NOMO-1 treated with DMSO at 0.1 percent for 48 hours (cell line): ENCODE measurements around the gene EPHA6.
"Not testable (repeated sequence)": the region's sequence is repeated elsewhere in the genome, so short reads cannot be mapped to it uniquely, and the experiment has no call there.

Source experiments
- DNase-seq: peaks from one replicate; lab custom pipeline; 2025; ENCODE audit not compliant: unreplicated experiment; lab: John Stamatoyannopoulos, UW

Gene EPHA6

DNA sequence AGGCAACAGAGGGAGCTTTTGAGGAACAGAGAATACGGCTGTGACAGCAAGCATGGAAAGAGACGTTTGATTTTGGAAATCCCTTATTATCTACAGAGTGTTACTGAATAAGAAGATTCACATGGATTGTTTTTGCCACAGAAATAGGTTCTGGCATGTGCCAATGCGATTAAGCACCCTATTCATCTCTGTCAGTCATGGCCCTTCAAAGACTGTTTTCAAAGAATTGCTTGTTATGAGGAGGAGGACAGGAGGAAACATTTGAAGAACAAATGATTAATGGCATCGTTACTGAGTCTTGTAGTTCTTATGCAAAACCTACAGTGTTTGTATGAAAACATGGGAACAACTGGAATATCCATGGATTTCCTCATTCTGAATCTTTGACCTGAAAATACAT is 86.2 kb downstream of the EPHA6 start:
- DNase-seq: no peak

DNA sequence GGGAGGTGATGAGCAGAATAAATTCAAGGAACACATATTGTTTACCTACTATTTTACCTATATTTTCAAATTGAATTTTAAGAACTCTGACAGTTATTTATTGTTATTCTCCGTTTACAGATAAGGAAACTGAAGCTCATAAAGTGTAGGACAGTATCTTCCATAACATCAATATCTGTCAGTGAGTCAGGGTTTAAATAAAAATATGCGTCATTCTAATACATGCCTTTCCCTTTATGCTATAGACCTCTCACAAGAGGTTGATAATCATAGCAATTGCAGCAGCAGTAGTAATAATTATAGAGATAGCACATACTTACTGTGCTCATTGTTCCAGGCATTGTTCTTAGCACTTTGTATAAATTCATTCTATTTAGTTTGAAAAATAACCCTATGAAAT is 101.1 kb downstream of the EPHA6 start:
- DNase-seq: no peak

DNA sequence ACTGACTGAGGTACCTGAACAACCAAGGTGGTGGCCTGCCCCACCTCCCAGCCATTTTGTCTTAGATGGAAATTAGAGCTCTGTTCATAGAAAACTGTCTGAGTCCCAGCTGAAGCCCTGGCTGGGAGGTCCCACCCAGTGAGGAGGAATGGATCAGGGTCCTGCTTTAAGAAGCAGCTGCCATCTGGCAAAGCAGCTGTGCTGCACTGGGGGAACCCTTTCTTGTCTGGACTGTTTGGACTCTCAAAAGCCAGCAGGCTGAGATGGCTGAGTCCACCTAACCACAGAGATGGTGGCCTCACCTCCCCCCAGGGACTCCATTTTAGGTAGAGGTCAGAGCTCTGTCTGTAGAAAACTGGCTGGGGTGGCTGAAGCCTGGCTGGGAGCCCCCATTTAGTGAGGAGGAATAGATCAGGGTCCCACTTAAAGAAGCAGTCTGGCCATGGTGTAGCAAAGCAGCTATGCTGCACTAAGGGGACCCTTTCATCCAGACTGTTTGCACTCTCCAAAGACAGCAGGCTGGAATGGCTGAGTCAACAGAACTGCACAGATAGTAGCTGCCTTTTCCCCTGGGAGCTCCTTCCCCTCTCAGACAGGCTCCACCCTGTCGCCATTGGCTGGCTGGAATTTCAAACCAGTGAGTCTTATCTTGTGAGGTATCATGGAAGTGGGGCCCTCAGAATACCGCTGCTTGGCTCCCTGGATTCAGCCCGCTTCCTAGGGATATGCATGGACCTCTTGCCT is 116.9 kb downstream of the EPHA6 start:
- DNase-seq: no peak

DNA sequence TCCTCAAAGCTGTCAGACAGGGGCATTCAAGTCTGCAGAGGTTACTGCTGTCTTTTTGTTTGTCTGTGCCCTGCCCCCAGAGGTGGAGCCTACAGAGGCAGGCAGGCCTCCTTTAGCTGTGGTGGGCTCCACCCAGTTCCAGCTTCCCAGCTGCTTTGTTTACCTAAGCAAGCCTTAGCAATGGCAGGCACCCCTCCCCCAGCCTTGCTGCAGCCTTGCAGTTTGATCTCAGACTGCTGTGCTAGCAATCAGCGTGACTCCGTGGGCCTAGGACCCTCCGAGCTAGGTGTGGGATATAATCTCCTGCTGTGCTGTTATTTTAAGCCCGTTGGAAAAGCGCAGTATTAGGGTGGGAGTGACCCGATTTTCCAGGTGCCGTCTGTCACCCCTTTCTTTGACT is 127.7 kb downstream of the EPHA6 start:
- DNase-seq: not testable (repeated sequence)

DNA sequence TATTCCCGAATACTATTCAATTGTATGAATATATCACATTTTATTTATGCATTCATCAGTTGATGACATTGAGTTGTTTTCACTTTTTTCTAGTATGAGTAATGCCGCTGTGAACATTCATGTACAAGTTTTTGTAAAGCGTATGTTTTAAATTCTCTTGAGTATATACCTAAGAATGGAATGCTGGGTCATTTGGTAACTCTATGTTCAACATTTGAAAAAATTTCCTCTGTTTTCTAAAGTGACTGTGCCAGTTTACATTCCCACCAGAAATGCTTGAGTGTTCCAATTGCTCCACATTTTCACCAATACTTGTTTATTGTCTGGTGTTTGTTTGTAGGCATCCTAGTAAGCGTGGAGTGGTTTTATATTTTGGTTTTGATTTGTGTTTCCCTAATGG is 144.5 kb downstream of the EPHA6 start:
- DNase-seq: no peak

DNA sequence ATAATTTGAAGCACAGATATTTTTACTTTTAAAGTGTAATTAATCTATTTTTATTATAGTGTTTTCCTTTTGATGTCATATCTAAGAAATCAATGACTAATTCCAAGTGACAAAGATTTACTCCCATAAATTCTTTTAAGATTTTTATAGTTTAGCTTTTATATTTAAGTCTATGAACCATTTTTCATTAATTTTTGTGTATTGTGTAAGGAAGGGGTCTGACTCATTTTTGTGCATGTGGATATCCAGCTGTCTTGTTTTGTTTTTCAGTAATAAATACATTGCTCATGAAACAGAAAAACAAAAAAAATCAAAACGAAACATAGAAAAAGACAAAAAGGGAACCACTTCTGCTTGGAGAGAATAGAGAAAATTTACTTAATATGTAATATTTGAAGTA is 145.1 kb downstream of the EPHA6 start:
- no peak for DNase-seq

DNA sequence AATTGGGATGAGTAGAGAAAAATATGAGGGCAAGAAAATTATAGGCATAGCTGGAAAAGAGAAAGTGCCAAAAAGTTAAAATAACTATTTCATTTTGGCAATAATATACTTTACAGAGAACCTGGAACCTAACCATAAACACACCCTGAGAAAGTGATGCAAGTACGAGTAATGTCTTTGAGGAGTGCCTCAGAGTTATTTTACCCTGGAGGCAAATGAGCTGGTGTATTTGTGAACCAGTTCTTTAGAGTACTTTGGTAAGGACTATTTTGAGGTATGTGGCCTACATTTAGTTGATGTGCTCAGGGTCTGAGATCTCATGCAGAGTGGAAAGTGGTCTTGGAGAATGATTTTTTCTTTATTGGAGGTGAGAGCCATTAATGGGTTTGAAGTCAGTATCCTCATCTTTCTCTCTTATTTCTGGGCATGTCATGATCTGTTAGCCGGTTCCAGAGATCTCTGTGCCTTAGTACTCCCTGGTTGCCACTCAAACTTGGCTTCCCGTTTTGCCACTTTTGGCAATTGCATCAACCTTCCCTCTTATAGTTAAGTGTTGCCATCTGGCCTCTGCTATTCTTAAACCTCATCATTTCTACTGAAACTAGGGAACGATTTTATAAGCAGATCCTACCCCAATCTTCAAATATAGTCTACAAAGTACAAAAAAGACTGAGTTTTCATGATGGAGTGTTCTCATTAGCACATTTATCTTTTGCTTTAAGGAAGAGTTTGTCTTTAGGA is 145.7 kb downstream of the EPHA6 start:
- no peak for DNase-seq

DNA sequence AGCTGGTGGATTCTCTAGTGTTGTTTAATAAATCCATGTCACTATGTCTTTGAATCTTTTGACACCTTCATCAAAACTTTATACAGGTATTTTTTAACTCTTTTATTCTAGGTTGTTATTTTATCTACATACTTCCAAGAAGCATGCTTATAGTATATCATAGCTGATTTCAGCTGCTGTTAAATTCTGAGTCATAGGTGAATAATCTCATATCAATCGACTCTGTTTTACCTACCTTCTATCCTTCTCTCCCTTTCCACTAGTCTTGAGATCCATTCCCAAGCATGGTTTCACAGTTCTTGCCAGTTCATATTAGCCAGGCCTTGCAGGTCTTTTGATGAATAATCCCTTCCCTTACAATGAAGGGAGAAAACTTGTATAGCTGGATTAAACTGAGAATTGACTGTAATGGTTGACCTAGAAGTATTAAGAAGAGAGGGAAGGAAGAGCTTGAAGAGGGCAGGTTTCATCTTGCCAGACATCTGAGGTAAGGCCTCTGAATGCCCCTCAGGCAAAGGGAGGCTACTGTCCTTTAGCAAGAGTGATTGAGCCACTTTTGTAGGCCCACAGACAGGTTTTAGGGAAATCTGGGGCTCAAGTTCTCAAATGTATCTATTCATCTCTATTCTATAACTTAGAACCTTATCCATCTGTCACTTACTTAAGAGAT is 146.4 kb downstream of the EPHA6 start:
- no peak for DNase-seq

DNA sequence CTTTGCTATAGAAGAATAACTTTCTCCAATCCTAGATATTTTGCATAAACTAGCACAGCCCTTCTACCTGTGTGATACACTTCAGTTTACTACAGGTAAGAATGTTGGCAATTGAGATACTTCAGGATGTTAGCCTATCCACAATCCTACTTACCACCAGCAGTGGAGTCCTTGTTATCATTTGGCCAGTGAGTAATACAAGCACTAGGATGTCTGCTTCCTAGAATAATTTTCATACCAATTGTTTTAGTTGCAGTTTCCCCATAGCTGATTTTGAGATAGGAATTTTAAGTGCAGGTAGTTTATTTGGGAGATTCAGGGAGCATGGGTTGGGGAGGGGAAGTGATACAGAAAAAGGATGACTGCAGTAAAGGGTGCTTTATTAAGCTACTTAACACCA is 147.2 kb downstream of the EPHA6 start:
- no peak for DNase-seq

DNA sequence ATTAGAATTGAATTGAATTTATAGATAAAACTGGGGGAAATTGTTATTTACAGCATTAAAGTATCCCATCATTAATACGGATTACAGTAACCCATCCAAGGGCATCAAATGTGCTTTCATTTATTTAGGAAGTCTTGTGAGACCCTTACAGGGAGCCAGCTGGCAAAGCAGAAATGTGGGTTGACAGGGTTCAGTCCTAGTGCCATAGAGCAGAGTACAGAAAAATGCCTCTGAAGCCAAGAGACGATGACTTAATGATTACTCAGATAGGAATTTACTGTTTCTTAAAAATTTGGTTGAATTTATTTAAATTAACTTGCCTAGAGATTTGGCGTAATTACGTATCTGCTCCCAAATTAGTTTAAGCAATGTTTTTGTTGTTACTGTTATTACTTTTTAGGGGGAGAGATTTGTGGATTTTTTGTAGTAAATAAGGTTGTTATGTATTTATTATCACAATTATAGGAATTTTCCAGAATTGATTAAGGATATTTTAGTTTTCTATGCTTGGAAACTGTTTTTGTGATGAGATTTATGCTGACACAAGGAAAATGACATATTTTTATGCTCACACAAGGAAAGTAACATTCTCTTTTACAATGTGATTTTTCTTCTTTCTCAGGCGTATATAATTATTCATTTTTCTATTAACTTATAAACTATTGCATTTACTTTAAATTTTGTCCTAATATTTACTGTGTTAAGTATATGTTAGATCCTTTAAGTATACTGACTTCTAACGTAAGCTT is 152.0 kb downstream of the EPHA6 start:
- no peak for DNase-seq

DNA sequence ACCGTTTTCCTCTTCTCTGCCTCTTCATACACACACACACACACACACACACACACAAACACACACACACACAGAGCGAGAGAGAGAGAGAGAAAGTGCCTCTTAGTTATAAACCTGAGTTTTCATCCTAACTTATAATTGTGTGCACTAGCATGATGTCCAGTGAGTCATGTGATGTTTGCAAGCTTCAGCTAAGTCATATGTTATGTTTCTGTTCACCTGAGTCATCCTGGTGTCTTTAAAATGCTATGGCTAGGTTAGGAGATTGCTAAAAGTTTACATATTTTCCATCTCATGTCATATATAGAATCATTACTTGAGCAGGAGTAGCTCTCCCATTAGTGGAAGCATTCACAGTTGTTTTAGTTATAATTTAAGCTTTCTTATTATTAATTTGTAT is 155.8 kb downstream of the EPHA6 start:
- DNase-seq: no peak

DNA sequence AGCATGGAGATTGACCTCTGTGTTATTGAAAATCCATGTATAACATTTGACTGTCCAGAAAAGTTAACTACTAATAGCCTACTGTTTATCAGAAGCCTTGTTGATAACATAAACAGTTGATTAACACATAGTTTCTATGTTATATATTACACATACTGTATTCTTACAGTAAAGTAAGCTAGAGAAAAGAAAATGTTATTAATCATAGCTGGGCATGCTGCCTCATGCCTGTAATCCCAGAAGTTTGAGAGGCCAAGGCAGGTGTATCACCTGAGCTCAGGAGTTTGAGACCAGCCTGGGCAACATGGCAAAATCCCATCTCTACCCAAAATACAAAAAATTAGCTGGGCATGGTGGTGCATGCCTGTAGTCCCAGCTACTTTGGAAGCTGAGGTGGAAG is 163.3 kb downstream of the EPHA6 start:
- DNase-seq: no peak

DNA sequence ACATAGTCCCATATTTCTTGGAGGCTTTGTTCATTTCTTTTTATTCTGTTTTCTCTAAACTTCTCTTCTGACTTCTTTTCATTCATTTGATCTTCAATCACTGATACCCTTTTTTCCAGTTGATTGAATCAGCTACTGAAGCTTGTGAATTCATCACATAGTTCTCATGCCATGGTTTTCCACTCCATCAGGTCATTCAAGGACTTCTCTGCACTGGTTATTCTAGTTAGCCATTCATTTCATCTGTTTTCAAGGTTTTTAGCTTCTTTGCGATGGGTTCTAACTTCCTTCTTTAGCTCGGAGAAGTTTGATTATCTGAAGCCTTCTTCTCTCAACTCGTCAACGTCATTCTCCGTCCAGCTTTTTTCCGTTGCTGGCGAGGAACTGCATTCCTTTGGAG is 169.3 kb downstream of the EPHA6 start:
- DNase-seq: not testable (repeated sequence)

DNA sequence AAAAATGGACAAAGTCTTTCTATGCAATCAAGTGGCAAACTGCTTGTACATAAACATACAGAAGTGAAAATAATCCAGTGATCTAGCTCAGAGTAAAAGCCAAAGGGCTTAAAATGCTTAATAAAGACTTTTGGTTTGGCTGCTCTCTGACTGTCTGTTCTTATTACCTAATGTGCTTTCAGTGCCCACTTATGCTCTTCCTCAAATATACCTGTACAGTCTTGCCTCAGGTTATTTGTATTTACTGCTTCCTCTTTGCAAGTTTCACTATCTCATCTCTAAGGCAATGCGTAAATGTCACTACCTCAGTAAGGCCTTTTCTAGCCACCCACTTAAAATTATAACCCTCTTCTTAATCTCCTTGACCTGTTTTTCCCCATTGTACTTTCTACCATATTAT is 171.8 kb downstream of the EPHA6 start:
- no peak for DNase-seq

DNA sequence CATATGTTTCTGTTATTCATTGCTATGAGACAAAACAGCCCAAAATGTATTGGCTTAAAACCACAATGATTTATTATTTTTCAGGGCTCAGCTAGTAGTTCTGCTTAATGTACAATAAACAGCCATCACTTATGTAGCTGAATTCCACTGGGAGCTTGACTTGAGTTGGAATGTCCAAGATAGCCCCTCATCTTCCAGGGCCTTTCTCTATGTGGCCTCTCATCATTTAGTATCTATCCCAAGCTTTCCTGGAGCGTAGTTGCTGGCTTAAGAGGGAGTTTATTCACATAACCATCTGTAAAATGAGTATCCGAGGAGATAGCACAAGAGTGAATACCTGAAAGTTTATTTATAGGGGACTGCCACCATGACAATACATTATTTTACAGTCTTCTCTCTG is 176.8 kb downstream of the EPHA6 start:
- DNase-seq: no peak

DNA sequence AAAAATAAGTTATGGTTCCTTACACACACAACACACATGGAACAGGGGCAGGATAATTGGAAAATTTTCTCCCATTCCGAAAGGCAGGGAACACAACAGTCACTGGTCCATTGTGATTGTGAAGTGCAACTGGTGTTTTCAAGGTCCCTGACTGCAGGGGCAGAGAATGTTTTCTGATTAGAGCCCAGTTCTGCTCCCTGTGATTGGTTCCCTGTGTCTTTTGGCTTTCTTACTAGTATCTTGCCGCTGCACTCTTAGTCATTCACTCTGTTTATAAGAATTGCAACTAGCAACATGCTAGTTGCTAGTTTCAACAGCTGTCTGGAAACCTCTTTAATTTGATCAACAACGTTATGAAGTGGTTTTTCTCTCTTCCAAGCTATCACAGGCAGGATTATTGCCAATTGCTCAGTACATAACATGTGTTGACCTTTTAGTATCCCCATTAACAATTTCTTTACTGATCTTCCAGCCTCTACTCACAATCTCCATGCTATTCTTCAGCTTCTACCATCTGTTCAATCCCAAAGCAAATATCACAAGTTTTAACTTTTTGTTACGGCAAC is 177.5 kb downstream of the EPHA6 start:
- DNase-seq: no peak

DNA sequence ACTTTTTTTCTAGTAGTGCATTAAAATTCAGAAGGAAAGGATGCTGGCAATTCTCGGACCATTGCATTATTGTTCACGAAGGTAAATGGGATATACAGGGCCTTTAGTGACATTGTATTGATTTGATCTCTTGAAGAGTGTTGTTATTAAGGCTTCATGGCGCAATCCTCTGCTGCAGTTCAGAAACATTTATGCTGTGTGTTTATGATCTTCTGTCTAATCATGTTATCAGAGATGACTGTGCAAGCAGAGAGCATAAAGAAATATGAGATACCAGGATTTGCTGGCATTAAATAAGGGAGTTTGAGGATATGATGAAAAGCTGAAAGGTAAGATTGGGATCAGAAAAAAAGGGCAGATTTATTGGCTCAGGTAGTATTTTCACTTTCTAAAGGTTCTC is 180.6 kb downstream of the EPHA6 start:
- no peak for DNase-seq

DNA sequence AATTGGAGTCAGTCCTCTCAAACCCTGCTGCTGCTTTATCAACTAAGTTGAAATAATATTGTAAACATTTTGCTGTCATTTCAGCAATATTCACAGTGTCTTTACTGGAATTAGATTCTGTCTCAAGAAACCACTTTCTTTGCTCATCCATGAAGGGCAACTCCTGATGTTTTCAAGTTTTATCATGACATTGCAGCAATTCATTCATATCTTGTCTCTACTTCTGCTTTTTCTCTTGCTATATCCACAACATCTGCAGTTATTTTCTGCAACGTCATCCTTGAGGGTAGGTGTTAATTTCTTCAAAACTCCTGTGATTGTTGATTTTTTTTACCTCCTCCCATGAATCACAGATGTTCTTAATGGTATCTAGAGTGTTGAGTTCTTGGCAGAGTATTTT is 181.6 kb downstream of the EPHA6 start:
- peak; percentile 25 for DNase-seq

DNA sequence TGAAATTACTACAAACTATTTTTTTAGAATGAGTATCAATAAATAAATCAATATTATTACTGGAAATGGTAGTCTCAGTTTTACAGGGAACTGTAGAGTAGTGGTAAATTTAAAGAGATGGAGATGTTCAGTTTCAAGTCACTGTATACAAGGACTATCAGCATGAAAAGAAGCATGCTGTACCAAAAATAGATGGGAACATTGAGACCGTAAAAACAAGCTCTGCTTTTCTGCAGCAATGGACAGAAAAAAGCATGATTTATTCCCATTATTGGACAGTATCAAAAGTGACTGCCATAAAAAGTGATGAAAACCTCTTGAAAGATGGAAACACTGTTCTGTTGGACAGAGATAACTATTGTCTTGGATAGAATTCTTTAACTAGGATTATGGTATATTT is 187.2 kb downstream of the EPHA6 start:
- DNase-seq: no peak

DNA sequence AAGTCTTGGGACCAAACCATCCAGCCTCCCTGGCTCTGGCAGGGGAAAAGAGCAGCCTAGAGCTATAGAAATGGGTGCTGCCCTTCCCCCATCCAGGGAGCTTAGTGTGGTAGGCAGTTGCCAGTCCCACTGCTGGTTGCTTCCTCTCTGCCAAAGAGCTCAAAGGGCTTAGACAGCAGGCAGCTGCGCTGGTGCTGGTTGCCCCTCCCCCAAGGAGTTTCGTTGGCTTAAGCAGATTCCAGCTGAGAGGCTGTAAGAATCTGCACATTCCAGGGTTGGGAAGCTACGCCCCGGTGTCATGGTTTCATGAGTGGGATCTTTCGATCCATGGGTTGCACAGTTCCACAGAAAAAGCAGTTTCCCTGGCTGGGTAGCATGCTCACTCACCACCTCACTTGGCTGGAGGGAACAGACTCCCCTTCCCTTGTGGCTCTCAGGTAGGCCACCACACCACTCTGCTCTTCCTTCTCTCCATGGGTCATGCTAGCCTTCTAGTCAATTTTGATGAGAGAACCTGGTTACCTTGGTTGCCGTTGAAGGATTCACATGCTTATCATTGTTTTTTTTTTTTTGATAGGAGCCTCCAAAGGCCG is 195.1 kb downstream of the EPHA6 start:
- no peak for DNase-seq
